ENCODE data around the gene PLXNA4.

The PLXNA4 gene

GRCh38 chr7:132251327-132251659 is 325.0 kb downstream of the PLXNA4 start:
- no peak for DNase-seq

DNA sequence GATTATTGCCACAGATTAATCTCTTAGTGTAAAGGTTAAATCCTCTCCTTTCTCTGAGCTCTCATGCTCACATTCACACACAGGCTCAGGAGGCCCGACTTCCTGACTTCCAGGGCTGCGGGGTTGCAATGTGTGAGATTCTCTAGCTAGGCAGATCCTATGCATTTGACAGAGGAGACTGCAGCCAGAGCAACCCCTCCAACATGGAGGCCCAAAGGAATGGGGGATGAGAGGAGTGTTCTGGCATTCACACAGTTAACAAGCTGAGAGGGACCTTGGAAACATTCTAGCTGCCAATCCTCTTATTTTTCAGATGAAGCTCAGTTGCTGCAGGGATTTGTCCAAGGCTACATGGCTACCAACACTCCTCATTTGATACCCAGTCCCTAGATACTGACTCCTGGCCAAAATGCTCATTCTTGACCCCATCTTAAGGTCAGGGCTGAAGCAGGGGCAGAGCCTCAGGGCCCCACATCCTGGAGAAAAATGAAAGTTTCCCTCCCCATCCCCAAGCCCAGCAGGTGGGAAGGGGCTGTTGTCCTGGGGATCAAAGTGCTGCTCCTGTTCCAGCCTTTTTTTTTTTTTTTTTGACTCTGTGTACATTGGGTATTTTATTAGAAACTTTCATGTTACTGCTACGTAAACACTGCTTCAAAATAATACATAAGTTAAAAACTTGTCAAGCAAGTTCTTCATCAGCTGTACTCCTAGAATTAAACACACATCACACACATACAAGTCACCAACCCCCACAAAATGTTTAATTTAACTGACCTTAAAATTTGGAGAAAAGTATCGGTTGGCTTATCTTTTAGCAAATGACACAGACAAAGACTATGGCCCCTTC is 325.6 kb downstream of the PLXNA4 start:
- no peak for DNase-seq

- no peak for DNase-seq
Measured at GRCh38 chr7:132249256-132249971, 326.9 kb downstream of the PLXNA4 start.

GRCh38 chr7:132248841-132249240 is 327.4 kb downstream of the PLXNA4 start:
- no peak for DNase-seq

DNA sequence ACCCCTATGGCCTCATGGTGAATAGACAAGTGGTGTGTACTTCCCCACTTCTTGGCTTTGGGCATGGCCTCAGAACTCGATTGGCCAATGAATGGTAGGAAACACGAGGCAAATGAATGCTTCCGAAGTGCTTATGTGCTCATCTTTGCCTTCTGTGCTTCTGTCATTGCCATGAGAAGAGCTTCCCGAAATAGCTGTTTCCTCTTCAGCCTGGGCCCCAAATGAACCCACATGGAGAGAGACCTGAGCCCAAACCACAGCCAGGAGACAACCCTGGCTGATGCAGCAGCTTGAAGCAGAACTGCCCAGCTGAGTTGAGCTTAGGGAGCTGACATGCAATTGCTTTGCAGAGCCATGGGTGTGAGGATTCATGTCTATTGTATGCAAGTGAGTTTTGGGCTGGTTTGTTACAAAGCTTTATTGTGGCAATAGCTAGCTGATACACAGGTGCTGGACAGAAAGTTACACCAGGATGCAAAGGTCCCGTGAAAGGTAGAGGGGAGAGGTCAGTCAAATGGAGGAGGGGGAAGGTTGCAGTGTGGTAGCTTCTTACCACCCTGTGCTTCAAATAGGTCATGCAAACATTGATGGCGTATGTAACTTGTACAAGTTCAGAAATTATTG is 328.2 kb downstream of the PLXNA4 start:
- no peak for DNase-seq

- DNase-seq: no peak
Measured at GRCh38 chr7:132246591-132246990, 329.7 kb downstream of the PLXNA4 start.

DNA sequence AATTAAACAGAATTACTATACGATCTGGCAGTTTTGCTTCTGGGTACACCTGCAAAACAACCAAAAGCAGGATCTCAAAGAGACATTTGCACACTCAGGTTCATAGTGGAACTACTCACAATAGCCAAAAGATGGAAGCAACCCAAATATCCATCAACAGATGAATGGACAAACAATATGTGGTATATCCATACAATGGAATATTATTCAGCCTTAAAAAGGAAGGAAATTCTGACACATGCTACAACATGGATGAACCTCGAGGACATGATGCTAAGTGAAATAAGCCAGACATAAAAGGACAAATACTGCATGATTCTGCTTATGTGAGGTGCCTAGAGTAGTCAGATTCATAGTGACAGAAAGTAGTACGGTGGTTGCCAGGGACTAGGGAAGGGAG is 330.7 kb downstream of the PLXNA4 start:
- no peak for DNase-seq

GRCh38 chr7:132244903-132245480 is 331.3 kb downstream of the PLXNA4 start:
- DNase-seq: no peak

DNA sequence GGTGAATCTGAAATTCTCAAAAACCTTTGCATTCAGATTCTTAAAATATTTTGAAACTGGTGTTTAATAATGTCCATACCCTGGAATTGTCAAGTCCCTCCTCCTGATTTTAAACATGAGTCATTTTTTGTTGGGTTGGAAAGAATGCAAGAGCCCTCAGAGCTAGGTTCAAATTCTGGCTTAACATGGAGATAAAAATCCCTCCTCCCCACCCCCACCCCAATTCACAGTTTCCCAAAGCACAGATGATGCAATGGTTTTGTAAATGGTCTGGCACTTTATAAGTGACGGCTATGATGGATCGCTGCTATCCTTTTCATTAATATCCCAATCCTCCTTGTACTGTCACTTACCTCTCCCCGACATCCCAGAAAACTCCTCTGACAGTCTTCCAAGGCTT is 332.8 kb downstream of the PLXNA4 start:
- DNase-seq: no peak

- DNase-seq: no peak
Measured at GRCh38 chr7:132243051-132243450, 333.2 kb downstream of the PLXNA4 start.

GRCh38 chr7:132242192-132242812 is 334.0 kb downstream of the PLXNA4 start:
- DNase-seq: no peak

GRCh38 chr7:132240821-132241422 is 335.3 kb downstream of the PLXNA4 start:
- no peak for DNase-seq

DNA sequence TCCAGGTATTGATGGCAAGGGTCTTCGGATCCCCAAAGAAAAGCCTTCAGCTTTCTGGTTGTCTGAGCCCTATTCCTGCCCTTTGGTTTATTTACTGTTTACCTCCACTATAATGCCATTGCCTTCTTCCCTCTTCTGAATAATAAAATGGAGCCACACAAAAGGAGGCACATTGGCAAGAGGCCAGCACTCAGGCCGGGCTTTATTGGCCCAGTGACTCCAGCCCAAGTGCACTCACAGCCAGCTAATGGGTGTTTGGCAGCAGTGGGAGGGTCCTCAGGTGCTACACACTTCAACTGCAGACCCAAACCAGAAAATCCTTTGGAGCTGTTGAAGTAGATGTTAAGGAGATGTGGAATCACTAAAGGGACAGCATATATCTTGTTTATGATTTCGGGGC is 336.0 kb downstream of the PLXNA4 start:
- DNase-seq: no peak

DNA sequence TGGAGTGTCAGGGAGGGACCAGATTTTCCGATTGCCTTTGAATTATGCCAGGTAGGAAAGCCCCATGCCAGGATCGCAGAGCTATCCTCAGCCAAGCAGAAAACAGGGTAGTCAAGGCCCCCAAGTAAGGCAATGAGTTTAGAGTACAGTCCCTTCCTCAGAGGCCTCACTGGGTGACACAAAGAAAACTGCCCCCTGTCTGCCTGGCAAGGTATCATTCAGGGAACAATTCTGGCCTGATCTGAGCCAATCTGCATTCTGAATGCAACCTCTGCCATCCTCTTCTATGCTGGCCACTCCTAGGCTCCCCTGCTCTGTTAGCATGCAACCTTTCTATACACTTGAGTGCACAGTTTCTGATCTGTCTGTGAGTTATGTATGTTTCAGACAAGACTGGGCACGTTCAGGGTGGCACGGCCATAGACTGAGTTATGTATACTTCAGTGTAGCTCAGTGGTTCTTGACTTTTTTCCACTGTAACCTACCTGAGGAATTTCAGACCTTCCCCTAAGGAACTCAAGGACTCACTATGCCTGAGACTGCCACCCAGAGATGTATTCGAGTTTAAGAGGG is 336.8 kb downstream of the PLXNA4 start:
- DNase-seq: no peak

DNA sequence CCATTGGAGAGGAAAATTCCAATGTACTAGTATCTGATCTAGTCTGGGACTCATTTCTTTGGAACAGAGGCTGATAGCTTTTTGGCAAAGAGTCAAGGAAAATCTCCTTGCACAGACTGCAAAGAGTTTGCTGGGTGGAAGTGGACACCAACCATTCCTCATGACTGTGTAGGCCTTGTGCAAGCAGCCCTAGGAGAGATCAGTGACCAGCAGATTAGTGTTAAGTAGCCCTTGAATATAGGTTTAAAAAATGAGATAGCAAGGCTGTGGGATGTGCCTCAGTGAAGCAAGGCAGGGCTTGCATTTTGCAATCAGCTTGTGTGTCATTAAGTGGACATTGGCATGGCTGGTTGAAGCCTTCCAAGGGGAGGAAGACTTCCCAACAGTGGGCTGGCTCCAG is 341.6 kb downstream of the PLXNA4 start:
- DNase-seq: no peak

DNA sequence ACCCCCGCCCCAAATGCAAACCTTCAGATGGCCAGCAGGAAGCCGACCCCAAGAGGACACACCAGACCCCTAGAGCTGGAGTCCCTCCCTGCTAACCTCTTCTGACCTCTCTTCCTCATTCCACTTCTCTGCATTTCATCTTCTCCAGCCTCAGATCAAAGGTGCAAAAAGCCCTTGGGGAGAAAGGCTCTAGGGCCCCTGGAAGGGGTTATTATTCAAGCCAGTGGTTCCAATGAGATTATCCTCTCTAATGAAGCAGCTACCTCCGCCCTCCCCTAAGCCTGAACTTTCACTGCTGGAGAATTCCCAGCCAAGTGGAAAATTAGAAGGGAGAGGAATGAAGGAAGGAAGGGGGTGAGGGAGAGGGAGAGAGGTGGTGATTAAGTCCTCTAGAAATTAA is 343.9 kb downstream of the PLXNA4 start:
- DNase-seq: no peak

DNA sequence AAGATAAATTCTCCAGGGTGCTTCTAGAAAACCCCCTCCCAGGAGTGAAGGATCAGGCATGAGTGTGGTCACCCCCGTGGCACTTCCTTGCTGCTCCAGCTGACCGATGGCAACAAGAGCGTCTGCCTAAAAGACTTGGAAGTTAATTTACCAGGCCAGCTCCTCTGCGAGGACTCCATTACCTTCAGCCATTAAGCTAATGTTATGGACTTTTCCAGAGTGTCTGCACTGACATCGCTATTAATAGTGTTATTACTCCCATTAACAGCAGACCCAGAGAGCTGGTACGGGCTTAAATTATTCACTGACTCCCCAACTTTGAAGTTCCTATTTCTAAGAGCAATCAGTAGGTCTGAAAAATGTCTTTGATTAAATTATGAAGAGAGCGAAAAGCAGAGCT is 345.8 kb downstream of the PLXNA4 start:
- no peak for DNase-seq

DNA sequence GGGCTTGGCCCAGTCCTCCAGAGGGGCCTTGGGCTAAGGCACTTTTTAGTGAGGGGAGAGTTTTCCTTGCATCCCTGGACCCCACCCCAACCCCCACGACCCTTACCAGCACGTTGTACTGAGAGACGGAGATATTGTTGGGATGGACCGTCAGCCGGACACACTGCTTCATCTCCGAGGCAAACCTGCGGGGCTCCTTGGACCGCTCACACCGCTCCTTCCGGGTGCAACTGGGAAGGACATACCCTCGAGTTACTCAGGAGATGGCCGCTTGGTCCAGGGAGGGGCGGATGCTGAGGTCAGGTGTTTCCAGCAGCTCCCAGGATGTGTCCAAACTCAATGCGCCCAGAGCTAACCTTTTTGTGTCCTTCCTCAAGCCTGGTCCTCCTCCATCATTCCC is 348.0 kb downstream of the PLXNA4 start:
- no peak for DNase-seq

DNA sequence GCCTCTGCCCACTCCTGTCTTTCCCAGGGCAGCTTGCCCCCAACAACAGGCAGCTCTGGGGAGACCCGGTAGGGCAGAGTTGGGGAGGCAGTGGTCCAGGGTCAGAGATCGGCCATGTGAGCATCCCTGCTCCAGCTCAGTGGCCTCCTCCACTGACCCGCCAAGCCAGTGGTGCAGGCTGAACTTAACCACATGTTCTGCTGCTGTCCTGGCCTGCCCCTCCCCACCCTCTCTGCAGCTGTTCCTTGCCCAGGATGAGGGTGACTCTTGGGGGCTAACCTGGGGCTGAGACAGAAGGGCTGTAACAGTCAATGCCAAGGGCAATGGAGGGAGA is 349.3 kb downstream of the PLXNA4 start:
- DNase-seq: no peak

DNA sequence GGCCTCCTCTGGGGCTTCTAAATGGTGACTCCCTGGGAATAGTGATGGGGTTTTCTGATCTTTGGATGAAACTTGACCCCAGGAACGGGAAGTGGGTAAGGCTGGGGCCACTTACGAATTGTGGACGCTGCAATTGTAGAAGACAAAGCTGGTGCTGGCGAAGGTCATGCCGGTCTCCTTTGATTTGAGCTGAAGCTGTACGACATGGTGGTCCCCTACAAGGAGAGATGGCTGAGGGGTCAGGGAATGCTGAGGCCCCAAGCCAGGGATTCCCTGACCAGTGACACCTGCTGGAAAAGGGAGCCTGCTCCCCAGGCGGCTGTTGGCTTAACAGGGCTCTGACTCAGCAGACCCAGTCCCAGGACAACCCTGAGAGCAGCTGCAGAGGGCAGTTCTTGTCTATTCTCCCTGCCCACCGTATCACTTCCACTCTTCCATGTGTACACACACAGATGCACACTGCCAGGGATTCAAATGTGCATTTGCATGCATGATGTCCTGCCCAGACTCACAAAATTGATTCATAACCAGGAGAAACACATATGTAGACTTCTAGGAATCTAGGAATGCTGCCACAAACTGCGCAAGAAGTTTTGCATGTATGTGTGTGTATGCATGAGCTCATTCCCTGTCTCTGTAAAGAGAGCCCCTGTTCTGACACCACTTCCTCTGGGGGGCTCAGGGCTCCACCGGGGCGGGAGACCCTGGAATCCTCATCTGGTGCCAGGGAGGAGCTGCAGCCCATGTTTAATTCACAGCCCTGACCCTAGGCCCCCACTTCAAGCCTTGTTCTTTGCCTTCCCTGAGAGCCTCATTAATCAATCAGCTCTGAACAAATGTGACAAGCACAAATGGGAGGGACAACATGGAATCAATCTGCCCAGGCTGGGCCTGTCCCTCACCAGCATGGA is 350.0 kb downstream of the PLXNA4 start:
- no peak for DNase-seq

DNA sequence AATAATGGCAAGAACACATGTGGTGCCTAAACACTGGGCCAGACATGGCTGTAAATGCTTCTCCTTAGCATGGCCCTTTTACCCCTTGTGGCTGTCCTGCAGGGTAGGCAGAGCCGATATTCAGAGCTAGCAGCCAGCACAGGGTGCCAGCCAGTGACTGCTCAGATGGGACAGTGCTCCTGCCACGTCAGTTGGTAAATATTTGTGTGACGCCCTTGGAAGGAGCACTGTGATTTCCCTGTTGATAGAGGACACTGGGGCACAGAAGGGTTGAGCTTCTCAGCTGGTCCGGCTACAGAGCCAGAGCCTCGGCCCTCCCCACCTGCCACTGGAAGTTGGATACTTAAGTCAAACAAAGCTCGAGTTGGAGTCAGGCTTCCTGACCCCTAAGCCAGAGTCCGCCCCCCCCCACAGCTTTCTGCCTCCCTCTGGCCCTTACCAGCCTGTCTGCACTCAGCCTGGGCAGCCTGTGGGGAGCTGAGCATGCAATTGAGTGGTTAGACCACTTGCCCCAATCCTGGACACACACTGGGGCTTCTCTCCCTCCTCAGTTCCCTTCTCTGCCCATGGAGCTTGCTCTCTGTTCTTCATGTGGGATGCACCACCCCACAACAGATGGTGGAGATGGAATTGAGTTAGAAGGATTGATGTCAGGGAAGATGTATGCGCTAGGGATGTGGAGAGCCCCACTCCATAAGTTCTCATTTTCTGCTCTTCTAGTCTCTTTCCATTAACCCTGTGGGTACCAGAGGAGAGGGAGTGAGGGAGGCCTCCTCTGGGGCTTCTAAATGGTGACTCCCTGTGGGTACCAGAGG is 350.8 kb downstream of the PLXNA4 start:
- no peak for DNase-seq
